SK-N-SH (cell line): ENCODE measurements around the gene ERCC2.

Experiments
- ELF1 ChIP-seq: IDR thresholded peaks from 2 replicates; pipeline ENCODE4 v1.4.0; 2012
- EZH2phosphoT487 ChIP-seq: fragments of 200-600 bp; sonication (generic); IDR thresholded peaks from 2 replicates; pipeline ENCODE4 v1.6.1; 2017; ENCODE audit warnings: low read depth, mixed run types, mild to moderate bottlenecking, antibody characterized with exemption, moderate library complexity, borderline replicate concordance
- GABPA ChIP-seq: IDR thresholded peaks from 2 replicates; pipeline ENCODE4 v1.4.0; 2012; ENCODE audit warnings: low read depth, mild to moderate bottlenecking
- GATA2 ChIP-seq: sonication (generic); formaldehyde crosslinking; IDR thresholded peaks from 2 replicates; pipeline ENCODE4 v1.5.0; 2020; ENCODE audit warnings: mild to moderate bottlenecking, missing genetic modification reagents
- JUND ChIP-seq: IDR thresholded peaks from 2 replicates; pipeline ENCODE4 v1.4.0; 2012
- MAX ChIP-seq: IDR thresholded peaks from 2 replicates; pipeline ENCODE4 v1.4.0; 2012; ENCODE audit warnings: low read depth
- NFIC ChIP-seq: IDR thresholded peaks from 2 replicates; pipeline ENCODE4 v1.4.0; 2012; ENCODE audit warnings: borderline replicate concordance
- NRF1 ChIP-seq: IDR thresholded peaks from 2 replicates; pipeline ENCODE4 v1.6.1; 2012; ENCODE audit warnings: low read depth, mild to moderate bottlenecking, low read length
- POLR2AphosphoS5 ChIP-seq: IDR thresholded peaks from 2 replicates; pipeline ENCODE4 v1.6.1; 2012; ENCODE audit warnings: low read depth, low read length
- RAD21 ChIP-seq: IDR thresholded peaks from 2 replicates; pipeline ENCODE4 v1.6.1; 2012; ENCODE audit warnings: mild to moderate bottlenecking, low read length
- SIN3A ChIP-seq: IDR thresholded peaks from 2 replicates; pipeline ENCODE4 v1.6.1; 2012; ENCODE audit warnings: low read depth, mild to moderate bottlenecking, low read length, moderate library complexity, borderline replicate concordance
- TEAD4 ChIP-seq: IDR thresholded peaks from 2 replicates; pipeline ENCODE4 v1.4.0; 2012; ENCODE audit warnings: mild to moderate bottlenecking, borderline replicate concordance; ENCODE audit not compliant: insufficient read depth
- TF ChIP-seq, protein P1 (sequence below): fragments of 200-600 bp; sonication (generic); IDR thresholded peaks from 2 replicates; pipeline ENCODE4 v1.6.1; 2017; ENCODE audit warnings: antibody characterized with exemption, mild to moderate bottlenecking, moderate library complexity

GRCh38 chr19:45306040-45306439 is 64.3 kb downstream of the ERCC2 start:
- TF ChIP-seq ELF1 (no peak), GATA2 (CRISPR knock-in tag) (no peak), JUND (no peak), POLR2AphosphoS5 (no peak), GABPA (no peak), NFIC (no peak), EZH2phosphoT487 (no peak), NRF1 (no peak), RAD21 (no peak), SIN3A (no peak), MAX (no peak), TEAD4 (no peak)
- TF ChIP-seq, protein P1, sequence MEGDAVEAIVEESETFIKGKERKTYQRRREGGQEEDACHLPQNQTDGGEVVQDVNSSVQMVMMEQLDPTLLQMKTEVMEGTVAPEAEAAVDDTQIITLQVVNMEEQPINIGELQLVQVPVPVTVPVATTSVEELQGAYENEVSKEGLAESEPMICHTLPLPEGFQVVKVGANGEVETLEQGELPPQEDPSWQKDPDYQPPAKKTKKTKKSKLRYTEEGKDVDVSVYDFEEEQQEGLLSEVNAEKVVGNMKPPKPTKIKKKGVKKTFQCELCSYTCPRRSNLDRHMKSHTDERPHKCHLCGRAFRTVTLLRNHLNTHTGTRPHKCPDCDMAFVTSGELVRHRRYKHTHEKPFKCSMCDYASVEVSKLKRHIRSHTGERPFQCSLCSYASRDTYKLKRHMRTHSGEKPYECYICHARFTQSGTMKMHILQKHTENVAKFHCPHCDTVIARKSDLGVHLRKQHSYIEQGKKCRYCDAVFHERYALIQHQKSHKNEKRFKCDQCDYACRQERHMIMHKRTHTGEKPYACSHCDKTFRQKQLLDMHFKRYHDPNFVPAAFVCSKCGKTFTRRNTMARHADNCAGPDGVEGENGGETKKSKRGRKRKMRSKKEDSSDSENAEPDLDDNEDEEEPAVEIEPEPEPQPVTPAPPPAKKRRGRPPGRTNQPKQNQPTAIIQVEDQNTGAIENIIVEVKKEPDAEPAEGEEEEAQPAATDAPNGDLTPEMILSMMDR: no peak
